Fibroblast of skin of scalp (primary cell): Measurements from ENCODE around the gene MYH14.

Source experiments
- DNase-seq: peaks from one replicate; pipeline ENCODE4 v3.0.0-alpha.2; 2013

The MYH14 gene

GRCh38 chr19:50263176-50263575 lies 59.8 kb downstream of the MYH14 start:
- DNase-seq = no peak

GRCh38 chr19:50264483-50265186 lies 61.2 kb downstream of the MYH14 start:
- no peak for DNase-seq

- no peak for DNase-seq
These were observed 62.6 kb downstream of the MYH14 start for GRCh38 chr19:50266041-50266440.

GRCh38 chr19:50266896-50267295 lies 63.5 kb downstream of the MYH14 start:
- DNase-seq = no peak

- DNase-seq = no peak
These were observed 64.6 kb downstream of the MYH14 start for GRCh38 chr19:50268041-50268440.

GRCh38 chr19:50268501-50268900 lies 65.1 kb downstream of the MYH14 start:
- DNase-seq = no peak

GRCh38 chr19:50269653-50270052 lies 66.2 kb downstream of the MYH14 start:
- no peak for DNase-seq

GRCh38 chr19:50272263-50272897 lies 69.0 kb downstream of the MYH14 start:
- DNase-seq = no peak

GRCh38 chr19:50273821-50274220 lies 70.4 kb downstream of the MYH14 start:
- DNase-seq = no peak

- DNase-seq = no peak
These were observed 72.4 kb downstream of the MYH14 start for GRCh38 chr19:50275577-50276368.

GRCh38 chr19:50276370-50277063 lies 73.1 kb downstream of the MYH14 start:
- DNase-seq = no peak

- DNase-seq = no peak
These were observed 74.7 kb downstream of the MYH14 start for GRCh38 chr19:50277966-50278580.

GRCh38 chr19:50280074-50280473 lies 76.7 kb downstream of the MYH14 start:
- no peak for DNase-seq

- no peak for DNase-seq
These were observed 77.6 kb downstream of the MYH14 start for GRCh38 chr19:50280983-50281382.

GRCh38 chr19:50281491-50281890 lies 78.1 kb downstream of the MYH14 start:
- DNase-seq = no peak

- DNase-seq = no peak
These were observed 82.4 kb downstream of the MYH14 start for GRCh38 chr19:50285833-50286232.

- no peak for DNase-seq
These were observed 83.0 kb downstream of the MYH14 start for GRCh38 chr19:50286443-50286842.

- DNase-seq = no peak
These were observed 83.9 kb downstream of the MYH14 start for GRCh38 chr19:50287331-50287730.

- DNase-seq = no peak
These were observed 85.5 kb downstream of the MYH14 start for GRCh38 chr19:50288954-50289353.

GRCh38 chr19:50290011-50290410 lies 86.6 kb downstream of the MYH14 start:
- no peak for DNase-seq

- no peak for DNase-seq
These were observed 87.4 kb downstream of the MYH14 start for GRCh38 chr19:50290775-50291174.

GRCh38 chr19:50292216-50292827 lies 88.9 kb downstream of the MYH14 start:
- no peak for DNase-seq
